ENCODE results near the gene PHLPP1. TPM values are rescaled to one million over a fixed set of nuclear protein-coding genes. Genes with fewer than 3 reads are reported as not detected.

Gene PHLPP1
- total RNA-seq, 2 experiments from 2014 or later, result 6.8 to 7.1 TPM

DNA sequence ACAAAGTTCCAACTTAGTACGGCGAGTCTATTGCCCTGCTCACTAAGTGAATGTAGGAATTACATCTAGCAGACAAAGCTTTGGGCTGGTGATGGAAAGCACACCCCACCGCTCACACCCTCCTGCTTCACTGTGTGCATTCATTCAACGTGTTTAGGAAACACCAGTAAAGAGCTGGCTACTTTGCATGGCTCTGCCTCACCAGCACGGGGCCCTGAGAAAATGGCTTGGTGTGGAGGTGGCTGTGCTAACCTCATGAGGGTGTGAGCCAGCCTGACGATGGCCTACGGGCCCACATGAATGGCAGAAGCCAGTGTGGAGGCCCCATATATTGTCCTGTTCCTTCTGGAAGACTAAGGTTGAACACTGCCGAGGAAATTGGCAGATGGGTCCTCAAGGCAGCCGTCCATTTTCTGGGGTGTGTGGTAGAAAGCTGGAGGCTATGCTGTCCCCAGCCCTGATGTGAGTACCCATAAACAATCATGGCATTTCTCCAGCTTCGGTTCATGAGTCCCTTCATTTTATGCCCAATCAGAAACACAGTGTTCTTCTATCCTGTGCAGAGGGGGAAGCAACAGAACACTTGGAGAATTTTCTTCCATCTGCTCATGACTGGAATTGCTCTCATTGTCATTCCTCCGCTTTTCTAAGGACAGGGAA is 269.4 kb downstream of the PHLPP1 start:
- Mint-ChIP-seq H3K4me3 (no peak overlapping the region), H3K27me3 (no peaks in the 10 kb centered on the region), H3K9me3 (no peaks in the 10 kb centered on the region), H3K4me1 (ENCODE audit: low read depth) (no peaks in the 10 kb centered on the region), H3K36me3 (ENCODE audit: low read depth) (no peaks in the 10 kb centered on the region), H3K27ac (no peak overlapping the region)
- H3K27ac ChIP-seq (ENCODE audit: low read depth in 1 of 2, low read length in 2 of 2), result no peak overlapping the region
- no peak overlapping the region for H3K4me3 ChIP-seq (ENCODE audit: low read length)
- no peaks in the 10 kb centered on the region for H3K27me3 ChIP-seq (ENCODE audit: control insufficient read depth in 1 of 2, insufficient read depth in 2 of 2, low read length in 2 of 2)
- no peaks in the 10 kb centered on the region for H3K9me3 ChIP-seq (ENCODE audit: control insufficient read depth in 1 of 2, insufficient read depth in 1 of 2, low read length in 2 of 2)
- DNase-seq (no peak), ATAC-seq (ENCODE audit: poor library complexity) (no peak)
- H3K4me1 ChIP-seq (ENCODE audit: insufficient read depth, low read length), result peaks cover 6% of the 10 kb centered on the region
- H3K36me3 ChIP-seq (ENCODE audit: insufficient read depth, low read length), result no peaks in the 10 kb centered on the region
- intact Hi-C loops (cut with DNase I, micrococcal nuclease), result loop anchor here (5.0 to 10.0 kb wide), 3 partner anchors 347 to 800 kb away; partner anchors contain the start of genes PIGN (in 1 of the 2) and RELCH (in 1 of the 2)
- CTCF ChIA-PET, result interaction anchor here (0.6 kb wide), 1 partner anchor 347 kb away, joined by 3 read pairs; no protein-coding TSS in a partner anchor
- TF ChIP-seq CTCF (IDR thresholded peaks at IDR 0.05), result no peak
- POLR2A ChIA-PET, result interaction anchor here (0.9 kb wide), 1 partner anchor 270 kb away, joined by 3 read pairs; no protein-coding TSS in a partner anchor

DNA sequence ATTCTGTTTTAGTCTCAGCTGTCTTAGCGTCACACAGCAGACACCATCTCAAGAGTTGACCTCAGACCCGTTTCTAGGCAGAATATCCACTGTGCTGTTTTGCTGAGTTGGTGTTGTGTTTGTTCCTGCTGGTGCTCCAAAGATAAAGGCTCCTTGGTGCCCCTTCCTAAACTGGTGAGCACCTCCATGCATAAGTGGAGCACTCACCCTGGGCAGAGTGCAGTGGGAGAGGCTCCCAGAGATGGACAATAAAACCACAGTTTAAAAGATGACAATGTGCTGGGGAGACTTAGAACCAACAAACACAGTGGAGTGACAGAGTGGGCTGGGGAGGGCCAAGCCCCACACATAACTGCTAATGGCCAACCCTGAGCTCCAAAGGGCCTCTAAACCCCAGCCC is 271.1 kb downstream of the PHLPP1 start:
- Histone ChIP-seq H3K27ac (ENCODE audit: low read depth in 1 of 2, low read length in 2 of 2) (no peak overlapping the region), H3K4me3 (ENCODE audit: low read length) (no peak overlapping the region), H3K9me3 (ENCODE audit: control insufficient read depth in 1 of 2, insufficient read depth in 1 of 2, low read length in 2 of 2) (no peaks in the 10 kb centered on the region), H3K36me3 (ENCODE audit: insufficient read depth, low read length) (no peaks in the 10 kb centered on the region), H3K27me3 (ENCODE audit: control insufficient read depth in 1 of 2, insufficient read depth in 2 of 2, low read length in 2 of 2) (no peaks in the 10 kb centered on the region), H3K4me1 (ENCODE audit: insufficient read depth, low read length) (peaks cover 6% of the 10 kb centered on the region)
- Mint-ChIP-seq H3K9me3 (no peaks in the 10 kb centered on the region), H3K27me3 (peaks cover 1% of the 10 kb centered on the region), H3K36me3 (ENCODE audit: low read depth) (no peaks in the 10 kb centered on the region), H3K4me3 (no peak overlapping the region), H3K27ac (no peak overlapping the region), H3K4me1 (ENCODE audit: low read depth) (no peaks in the 10 kb centered on the region)
- ATAC-seq (ENCODE audit: poor library complexity) (no peak), DNase-seq (no peak)
- POLR2A ChIA-PET, result no interaction called here
- CTCF ChIA-PET, result no interaction called here
- TF ChIP-seq CTCF (IDR thresholded peaks at IDR 0.05), result no peak
- intact Hi-C loops (cut with DNase I, micrococcal nuclease), result loop anchor here in 1 of 2 experiments (10.0 kb wide), 1 partner anchor 802 kb away; the partner anchor contains the start of genes PIGN and RELCH

GRCh38 chr18:62987055-62987830 is 271.9 kb downstream of the PHLPP1 start:
- ChIA-PET POLR2A (no interaction called here), CTCF (no interaction called here)
- no peak for TF ChIP-seq CTCF (IDR thresholded peaks at IDR 0.05)
- H3K4me1 Mint-ChIP-seq (ENCODE audit: low read depth), result no peaks in the 10 kb centered on the region
- H3K27ac ChIP-seq (ENCODE audit: low read depth in 1 of 2, low read length in 2 of 2), result no peak overlapping the region
- ATAC-seq (ENCODE audit: poor library complexity) (no peak), DNase-seq (no peak)
- H3K9me3 ChIP-seq (ENCODE audit: control insufficient read depth in 1 of 2, insufficient read depth in 1 of 2, low read length in 2 of 2), result no peaks in the 10 kb centered on the region
- H3K27me3 ChIP-seq (ENCODE audit: control insufficient read depth in 1 of 2, insufficient read depth in 2 of 2, low read length in 2 of 2), result no peaks in the 10 kb centered on the region
- intact Hi-C loops (cut with DNase I, micrococcal nuclease), result loop anchor here in 1 of 2 experiments (10.0 kb wide), 1 partner anchor 802 kb away; the partner anchor contains the start of genes PIGN and RELCH
- H3K36me3 Mint-ChIP-seq (ENCODE audit: low read depth), result no peaks in the 10 kb centered on the region
- peaks cover 5% of the 10 kb centered on the region for H3K27me3 Mint-ChIP-seq
- H3K27ac Mint-ChIP-seq, result no peak overlapping the region
- H3K4me3 ChIP-seq (ENCODE audit: low read length), result no peak overlapping the region
- H3K4me3 Mint-ChIP-seq, result no peak overlapping the region
- no peaks in the 10 kb centered on the region for H3K9me3 Mint-ChIP-seq
- peaks cover 5% of the 10 kb centered on the region for H3K4me1 ChIP-seq (ENCODE audit: insufficient read depth, low read length)
- H3K36me3 ChIP-seq (ENCODE audit: insufficient read depth, low read length), result no peaks in the 10 kb centered on the region
